ENCODE results near the gene ADGRD2. TPM values are rescaled to one million over a fixed set of nuclear protein-coding genes. Genes with fewer than 3 reads are reported as not detected.

Gene ADGRD2
- total and polyA plus RNA-seq, 2 of the 13 experiments (the other 11 are each of a cell fraction or from before 2014, with no cell fraction given): not detected

DNA sequence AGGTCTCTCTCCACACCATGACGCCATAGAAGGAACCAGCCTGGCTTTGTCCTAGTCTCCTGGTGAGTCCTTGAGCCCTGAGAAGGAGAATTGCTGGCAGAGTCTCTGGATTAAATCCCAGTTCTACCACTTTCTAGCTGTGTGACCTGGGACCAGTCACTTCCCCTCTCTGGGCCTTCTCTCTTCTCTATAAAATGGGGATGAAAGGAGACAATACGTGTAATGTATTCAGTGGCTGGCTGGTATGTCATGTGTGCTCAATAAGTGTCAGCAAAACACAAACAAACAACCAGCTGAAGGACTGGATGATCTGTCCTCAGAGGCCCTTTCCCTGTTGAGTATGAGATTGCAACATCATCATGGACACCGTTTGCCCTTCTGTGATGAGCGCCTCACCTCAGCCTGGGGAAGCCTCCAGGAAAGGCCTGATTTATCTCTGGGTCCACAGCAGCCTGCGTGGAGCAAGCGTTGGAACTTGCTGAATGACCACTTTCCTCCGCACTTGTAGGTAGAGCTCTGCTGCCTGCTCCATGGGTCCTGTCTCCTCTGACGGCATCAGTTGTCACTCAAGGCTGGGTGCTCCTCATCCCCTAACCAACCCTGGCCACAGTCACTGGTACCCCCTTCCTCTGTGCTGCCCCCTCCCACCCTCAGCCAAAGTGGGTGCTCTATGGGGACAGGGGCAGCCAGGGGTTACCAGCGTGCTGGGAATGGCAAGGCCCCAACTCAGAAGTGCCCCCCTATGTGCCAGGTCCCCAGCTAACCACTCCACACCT lies 60.6 kb downstream of the ADGRD2 start (continued):
- TF ChIP-seq, protein P1, sequence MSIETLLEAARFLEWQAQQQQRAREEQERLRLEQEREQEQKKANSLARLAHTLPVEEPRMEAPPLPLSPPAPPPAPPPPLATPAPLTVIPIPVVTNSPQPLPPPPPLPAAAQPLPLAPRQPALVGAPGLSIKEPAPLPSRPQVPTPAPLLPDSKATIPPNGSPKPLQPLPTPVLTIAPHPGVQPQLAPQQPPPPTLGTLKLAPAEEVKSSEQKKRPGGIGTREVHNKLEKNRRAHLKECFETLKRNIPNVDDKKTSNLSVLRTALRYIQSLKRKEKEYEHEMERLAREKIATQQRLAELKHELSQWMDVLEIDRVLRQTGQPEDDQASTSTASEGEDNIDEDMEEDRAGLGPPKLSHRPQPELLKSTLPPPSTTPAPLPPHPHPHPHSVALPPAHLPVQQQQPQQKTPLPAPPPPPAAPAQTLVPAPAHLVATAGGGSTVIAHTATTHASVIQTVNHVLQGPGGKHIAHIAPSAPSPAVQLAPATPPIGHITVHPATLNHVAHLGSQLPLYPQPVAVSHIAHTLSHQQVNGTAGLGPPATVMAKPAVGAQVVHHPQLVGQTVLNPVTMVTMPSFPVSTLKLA (IDR thresholded peaks at IDR 0.05): no peak
- TF ChIP-seq CBX5 (CRISPR knock-in tag; IDR thresholded peaks at IDR 0.05; ENCODE audit: borderline replicate concordance): no peak
- no peak for TF ChIP-seq SCMH1 (CRISPR knock-in tag; IDR thresholded peaks at IDR 0.05; ENCODE audit: borderline replicate concordance)
- no peak for TF ChIP-seq ZNF720 (CRISPR knock-in tag; IDR thresholded peaks at IDR 0.05)
- no peak for TF ChIP-seq ERF (CRISPR knock-in tag; IDR thresholded peaks at IDR 0.05)
- no peak for TF ChIP-seq ZNF781 (CRISPR knock-in tag; IDR thresholded peaks at IDR 0.05; ENCODE audit: borderline replicate concordance, not compliant biosample characterization)
- TF ChIP-seq ZNF616 (CRISPR knock-in tag; IDR thresholded peaks at IDR 0.05; ENCODE audit: low read depth): no peak
- TF ChIP-seq GLI4 (CRISPR knock-in tag; IDR thresholded peaks at IDR 0.05; ENCODE audit: borderline replicate concordance): no peak
- TF ChIP-seq SOX6 (IDR thresholded peaks at IDR 0.05): no peak
- peak; percentile 89 for TF ChIP-seq SOX6 (CRISPR knock-in tag; IDR thresholded peaks at IDR 0.05)
- no peak for TF ChIP-seq SRF (IDR thresholded peaks at IDR 0.05; ENCODE audit: low read depth, low read length)
- no peak for TF ChIP-seq SMYD3 (CRISPR knock-in tag; IDR thresholded peaks at IDR 0.05)
- TF ChIP-seq, protein P2, sequence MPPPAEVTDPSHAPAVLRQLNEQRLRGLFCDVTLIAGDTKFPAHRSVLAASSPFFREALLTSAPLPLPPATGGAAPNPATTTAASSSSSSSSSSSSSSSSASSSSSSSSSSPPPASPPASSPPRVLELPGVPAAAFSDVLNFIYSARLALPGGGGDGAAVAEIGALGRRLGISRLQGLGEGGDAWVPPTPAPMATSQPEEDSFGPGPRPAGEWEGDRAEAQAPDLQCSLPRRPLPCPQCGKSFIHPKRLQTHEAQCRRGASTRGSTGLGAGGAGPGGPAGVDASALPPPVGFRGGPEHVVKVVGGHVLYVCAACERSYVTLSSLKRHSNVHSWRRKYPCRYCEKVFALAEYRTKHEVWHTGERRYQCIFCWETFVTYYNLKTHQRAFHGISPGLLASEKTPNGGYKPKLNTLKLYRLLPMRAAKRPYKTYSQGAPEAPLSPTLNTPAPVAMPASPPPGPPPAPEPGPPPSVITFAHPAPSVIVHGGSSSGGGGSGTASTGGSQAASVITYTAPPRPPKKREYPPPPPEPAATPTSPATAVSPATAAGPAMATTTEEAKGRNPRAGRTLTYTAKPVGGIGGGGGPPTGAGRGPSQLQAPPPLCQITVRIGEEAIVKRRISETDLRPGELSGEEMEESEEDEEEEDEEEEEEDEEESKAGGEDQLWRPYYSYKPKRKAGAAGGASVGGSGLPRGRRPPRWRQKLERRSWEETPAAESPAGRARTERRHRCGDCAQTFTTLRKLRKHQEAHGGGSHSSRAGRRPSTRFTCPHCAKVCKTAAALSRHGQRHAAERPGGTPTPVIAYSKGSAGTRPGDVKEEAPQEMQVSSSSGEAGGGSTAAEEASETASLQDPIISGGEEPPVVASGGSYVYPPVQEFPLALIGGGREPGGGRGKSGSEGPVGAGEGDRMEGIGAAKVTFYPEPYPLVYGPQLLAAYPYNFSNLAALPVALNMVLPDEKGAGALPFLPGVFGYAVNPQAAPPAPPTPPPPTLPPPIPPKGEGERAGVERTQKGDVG (CRISPR knock-in tag; IDR thresholded peaks at IDR 0.05; ENCODE audit: borderline replicate concordance): no peak; the same call in 1 of the 2 replicates
- TF ChIP-seq ZNF546 (CRISPR knock-in tag; conservative IDR thresholded peaks at IDR 0.05): no peak; the same call in 1 of the 2 replicates
- no peak for TF ChIP-seq HOXD1 (CRISPR knock-in tag; IDR thresholded peaks at IDR 0.05)
- no peak for TF ChIP-seq ZNF160 (CRISPR knock-in tag; IDR thresholded peaks at IDR 0.05)
- no peak for TF ChIP-seq WIZ (CRISPR knock-in tag; IDR thresholded peaks at IDR 0.05)
- no peak for TF ChIP-seq ZNF12 (CRISPR knock-in tag; IDR thresholded peaks at IDR 0.05)
- no peak for TF ChIP-seq CBFB (CRISPR knock-in tag; IDR thresholded peaks at IDR 0.05)
- no peak for TF ChIP-seq JARID2 (CRISPR knock-in tag; IDR thresholded peaks at IDR 0.05; ENCODE audit: insufficient replicate concordance)
- TF ChIP-seq SP140L (CRISPR knock-in tag; IDR thresholded peaks at IDR 0.05; ENCODE audit: borderline replicate concordance): no peak
- peak; percentile 26 for TF ChIP-seq PHF5A (CRISPR knock-in tag; IDR thresholded peaks at IDR 0.05; ENCODE audit: low read depth, unreplicated experiment)
- TF ChIP-seq RFX1 (IDR thresholded peaks at IDR 0.05): no peak
- no peak for TF ChIP-seq U2AF1 (optimal IDR thresholded peaks at IDR 0.05; ENCODE audit: low read depth, low read length)
- 0 out of 2 replicates have a peak, but pooled peaks have one; percentile 17 for TF ChIP-seq GATA4 (IDR thresholded peaks at IDR 0.05; ENCODE audit: borderline replicate concordance, low read depth)
- no peak for TF ChIP-seq ZNF558 (CRISPR knock-in tag; IDR thresholded peaks at IDR 0.05; ENCODE audit: borderline replicate concordance)
- TF ChIP-seq THAP11 (CRISPR knock-in tag; IDR thresholded peaks at IDR 0.05): peak; percentile 66
- no peak for TF ChIP-seq GABPA (IDR thresholded peaks at IDR 0.05; ENCODE audit: low read depth, low read length)
- TF ChIP-seq GABPA (CRISPR knock-in tag; IDR thresholded peaks at IDR 0.05; ENCODE audit: low read depth): no peak

Data from HepG2 (cell line).